Medulla oblongata (tissue), 1 donor: ENCODE results near the gene IL11.
"Not testable (repeated sequence)": the region's sequence is repeated elsewhere in the genome, so short reads cannot be mapped to it uniquely, and the experiment has no call there.

Source experiments
- DNase-seq: peaks from one replicate; pipeline ENCODE4 v3.0.0-alpha.2; 2015; ENCODE audit errors: extremely low spot score

Gene IL11

DNA sequence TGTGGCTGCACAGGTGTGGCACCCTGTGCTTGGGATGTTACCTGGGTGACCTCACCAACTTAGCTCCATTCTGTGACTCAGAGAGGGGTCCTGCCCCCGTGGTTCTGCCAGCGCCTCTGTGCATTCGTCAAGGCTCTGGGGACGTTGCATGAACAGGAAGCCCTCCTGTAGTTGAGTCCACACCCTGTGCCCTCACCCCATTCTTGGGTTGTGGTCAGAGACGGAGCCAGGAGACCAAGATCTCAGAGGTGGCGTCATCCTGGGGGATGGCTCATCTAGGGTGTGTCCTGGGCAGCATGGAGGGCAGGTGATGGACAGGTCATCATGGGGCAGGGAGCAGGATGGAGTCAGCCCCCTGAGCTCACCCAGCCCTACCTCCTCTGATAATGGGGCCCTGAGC is 18.2 kb downstream of the IL11 start:
- no peak for DNase-seq

DNA sequence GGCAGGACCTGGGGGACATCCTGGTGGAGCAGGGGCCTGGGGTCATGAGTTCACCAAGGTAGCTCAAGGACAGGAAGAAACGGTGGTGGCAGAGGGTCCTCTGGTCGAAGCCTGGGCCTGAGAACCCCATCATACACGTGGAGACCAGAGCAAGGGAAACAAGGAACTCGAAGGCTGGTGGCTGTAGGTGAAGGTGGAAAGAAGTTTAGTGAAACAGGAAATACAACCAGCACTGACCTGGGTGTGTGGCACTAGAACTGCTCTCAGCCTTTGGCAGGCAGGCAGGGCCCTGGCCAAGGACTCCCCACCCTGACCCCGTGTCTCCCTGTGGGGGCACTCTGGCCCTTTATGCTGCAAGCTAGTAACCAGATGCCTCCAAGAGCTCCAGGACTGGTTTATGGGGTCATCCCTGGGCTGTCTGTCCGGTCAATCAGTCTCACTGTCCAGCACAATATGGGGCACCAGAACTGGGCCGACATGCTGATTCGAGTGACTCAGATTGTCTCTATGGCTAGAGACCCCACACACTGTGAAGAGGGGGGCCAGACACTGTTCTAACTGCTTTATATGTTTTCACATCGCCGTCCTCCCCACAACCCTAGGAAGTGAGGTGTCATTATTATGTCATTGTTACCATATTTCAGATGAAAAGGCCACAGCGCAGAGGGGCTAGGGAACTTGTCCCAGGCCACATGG is 19.5 kb downstream of the IL11 start:
- no peak for DNase-seq

DNA sequence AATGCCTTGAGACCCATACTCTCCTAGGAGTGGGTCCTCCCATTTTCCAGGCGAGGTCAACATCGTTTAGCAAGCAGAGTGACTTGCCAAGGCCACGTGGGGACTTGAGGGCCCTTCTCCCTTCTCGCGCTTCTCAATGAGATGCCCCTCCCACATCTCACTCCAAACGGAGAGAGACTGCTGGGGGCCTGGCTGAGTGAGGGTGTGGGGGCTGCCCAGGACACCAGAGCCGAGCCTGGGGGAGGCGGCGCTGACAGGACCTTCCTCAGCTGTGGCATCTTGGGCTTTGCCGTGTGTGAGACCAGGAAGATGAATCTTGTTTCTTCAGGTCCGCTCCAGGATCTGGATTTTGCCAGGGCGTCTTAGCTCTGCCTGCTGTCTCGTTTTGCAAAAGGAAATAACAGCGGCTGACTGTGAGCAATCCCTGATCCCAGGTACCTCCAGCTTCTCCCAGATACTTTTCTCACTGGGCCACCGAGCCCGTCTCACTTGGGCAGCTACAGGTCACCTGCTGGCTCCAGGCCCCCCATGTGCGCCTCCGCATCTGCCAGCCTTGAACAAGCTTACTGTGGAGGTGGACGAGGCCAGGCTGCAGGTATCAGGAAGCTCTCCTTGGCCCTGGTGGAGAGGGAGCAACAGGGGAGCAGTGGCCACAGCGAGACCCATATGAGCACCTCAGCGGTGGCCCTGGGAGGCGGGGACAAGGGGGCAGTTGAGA is 21.8 kb downstream of the IL11 start:
- DNase-seq = no peak

DNA sequence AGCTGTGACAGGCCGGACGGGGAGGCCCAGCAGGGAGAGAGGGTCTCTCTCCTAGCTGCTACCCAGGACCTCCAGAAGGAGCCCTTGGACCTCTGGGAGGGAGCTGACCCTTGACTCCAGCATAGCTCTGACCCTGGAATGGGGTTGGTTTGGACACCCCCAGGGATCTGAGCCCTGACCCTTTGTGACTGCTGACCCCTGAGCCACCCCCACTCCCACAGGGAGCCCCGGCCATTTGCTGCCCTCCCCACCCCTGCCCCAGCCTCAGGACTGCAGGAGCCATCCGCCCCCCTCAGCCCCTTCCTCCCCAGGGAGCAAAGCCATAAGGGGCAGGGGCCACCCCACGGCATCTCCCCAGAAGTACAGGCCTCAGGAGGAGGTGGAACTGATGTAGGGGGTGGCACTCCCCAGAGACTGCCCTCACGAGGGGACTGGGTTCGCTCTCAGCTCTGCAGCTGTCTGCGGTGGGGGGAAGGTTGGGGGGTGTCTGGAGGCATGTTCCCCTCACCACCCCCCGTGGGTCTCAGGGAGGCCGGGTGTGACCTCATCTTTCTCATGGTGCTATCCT is 22.7 kb downstream of the IL11 start:
- DNase-seq = no peak

DNA sequence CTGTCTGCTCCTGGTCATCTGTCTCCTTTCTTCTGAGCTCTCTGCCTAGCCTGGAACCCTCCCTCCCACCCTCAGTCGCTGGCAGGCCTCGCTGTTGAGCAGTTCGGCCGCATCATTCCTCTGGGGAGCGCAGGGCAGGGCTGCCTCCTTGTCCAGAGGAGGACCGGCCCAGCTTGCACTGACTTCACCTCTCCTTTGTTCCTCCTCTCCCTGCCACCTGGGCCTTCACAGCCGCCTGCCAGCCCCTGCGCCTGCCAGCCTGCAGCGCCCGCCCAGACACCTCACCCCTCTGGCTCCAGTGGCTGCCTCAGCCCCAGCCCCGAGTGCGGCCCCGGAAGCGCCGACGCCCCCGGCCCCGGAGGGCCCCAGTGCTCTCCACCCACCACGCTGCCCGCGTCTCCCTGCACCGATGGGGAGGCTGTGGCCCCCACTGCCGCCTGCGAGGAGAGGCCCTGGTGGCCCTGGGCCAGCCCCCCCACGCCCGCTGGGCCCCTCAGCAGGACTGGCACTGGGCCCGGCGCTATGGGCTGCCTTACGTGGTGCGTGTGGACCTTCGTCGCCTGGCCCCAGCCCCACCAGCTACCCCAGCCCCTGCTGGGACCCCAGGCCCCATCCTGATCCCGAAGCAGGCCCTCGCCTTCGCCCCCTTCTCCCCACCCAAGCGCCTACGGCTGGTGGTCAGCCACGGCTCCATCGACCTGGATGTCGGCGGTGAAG is 23.4 kb downstream of the IL11 start:
- no peak for DNase-seq

DNA sequence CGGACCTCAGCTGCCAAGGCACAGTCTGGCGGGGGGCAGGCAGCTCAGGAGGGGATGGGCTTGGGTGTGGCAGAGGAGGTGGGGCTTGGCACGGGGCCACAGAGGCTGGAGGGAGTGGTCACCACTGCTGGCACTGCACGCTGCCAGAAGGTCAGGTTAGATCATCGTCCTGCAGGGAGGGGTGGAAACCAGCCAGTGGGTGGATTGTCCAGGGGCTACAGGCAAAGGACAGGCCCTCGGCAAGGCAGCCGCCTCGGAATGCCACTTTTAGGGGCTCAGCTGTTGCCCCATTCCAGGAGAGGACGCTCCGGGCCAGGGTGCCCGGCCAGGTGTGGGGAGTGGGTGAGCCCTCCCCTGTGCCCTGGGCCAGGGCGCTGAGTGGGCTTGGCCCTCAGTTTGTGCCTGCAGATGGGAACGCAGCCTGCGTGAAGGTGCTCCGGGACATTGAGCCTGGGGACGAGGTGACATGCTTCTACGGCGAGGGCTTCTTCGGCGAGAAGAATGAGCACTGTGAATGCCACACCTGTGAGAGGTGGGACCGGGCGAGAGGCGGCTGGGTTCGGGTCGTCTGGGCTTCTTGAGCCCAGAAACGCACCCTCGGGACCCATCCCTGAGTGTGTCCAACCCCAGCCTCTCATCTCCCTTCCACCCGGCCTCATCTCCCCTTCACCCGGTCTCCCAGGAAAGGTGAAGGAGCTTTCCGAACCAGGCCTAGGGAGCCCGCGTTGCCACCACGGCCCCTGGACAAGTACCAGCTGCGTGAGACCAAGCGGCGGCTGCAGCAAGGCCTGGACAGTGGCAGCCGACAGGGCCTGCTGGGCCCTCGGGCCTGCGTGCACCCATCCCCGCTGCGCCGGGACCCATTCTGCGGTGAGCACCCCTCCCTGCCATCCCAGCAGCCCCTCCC is 24.2 kb downstream of the IL11 start:
- DNase-seq = no peak

DNA sequence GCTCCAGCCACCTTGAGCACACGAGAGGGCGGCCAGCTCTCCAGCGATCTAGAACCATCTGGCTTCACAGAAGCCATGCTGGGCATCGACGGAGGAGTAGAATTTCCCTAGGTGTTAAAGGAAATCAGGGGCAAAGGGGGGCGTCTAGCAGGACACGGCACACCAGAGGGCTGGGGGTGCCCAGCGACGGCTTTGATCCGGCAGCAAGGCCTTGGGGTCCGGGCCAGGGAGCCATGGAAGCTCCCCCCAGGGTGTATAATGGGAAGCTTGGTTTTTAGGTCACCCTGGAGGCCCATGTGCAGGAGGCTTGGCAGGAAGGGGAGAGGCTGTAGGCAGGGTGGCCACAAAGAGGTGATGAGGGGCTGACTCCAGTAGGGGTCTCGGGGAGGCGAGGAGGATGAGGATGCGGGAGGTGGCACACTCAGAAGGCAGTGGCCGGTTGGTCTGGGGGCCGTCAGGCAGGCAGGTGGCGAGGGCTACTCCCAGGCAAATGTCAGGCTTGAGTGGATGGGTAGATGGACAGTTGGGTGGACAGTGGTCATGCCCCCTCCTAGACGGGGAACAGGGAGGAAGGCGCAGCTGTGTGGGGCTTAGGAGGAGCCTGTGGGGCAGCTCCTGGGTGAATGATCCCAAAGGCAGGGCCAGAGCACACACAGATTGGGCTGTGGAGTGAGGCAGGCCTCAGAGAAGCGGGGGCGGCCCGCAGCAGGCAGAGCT is 25.0 kb downstream of the IL11 start:
- no peak for DNase-seq

DNA sequence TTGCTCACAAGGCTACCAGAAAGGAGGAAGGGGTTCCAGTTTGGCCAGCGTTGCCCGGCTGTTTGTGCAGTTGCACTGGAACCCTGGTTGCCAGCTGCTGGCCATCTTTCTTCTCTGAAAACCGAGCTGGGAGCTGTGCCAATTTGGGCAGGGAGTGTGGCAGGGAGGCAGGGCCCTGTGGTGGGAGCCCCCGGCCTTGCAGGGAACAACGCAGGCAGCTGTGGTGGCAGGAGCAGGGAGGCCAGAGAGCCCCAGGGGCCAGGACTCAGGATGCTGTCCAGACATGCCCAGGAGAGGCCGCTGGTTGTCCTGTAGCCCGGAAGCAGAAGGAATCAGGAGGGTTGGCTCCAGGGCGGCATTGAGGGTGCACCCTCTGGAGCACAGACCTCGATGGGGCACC is 25.8 kb downstream of the IL11 start:
- peak; percentile 54 for DNase-seq

DNA sequence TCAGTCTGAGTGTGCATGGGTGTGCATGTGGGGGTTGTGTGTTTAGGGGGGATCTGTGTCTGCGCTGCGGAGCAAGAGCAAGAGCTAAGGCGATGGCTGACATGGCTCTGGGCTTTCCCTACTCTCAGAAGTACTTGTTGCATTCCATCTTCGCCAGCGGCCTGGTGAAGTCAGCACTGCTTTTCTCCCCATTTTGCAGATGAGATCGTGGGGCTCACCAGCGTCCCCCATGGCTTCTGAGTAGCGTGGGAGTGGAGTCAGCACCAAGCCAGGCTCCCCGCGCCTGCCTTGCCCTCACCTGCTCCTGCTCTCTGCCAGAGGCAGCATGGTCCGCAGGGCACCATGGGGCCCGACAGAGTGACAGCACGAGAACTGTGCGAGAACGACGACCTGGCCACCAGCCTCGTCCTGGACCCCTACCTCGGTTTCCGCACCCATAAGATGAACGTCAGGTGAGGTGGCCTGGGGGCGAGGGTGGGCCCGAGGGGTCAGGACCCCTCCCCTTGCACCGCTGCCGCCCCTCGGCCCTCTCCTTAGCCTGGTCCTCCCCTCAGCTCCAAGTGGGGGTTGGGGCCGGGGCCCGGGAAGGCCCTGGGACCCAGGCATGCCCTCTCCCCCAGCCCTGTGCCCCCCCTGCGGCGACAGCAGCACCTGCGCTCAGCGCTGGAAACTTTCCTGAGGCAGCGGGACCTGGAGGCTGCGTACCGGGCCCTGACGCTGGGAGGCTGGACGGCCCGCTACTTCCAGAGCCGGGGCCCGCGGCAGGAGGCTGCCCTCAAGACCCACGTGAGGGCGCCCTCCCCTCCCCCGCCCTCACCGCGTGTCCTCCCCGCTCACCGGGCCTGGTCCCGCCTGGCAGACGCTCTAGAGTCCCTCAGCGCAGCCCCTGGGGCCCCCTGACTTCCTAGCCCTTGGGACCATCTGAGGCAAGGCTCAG is 28.4 kb downstream of the IL11 start:
- no peak for DNase-seq

DNA sequence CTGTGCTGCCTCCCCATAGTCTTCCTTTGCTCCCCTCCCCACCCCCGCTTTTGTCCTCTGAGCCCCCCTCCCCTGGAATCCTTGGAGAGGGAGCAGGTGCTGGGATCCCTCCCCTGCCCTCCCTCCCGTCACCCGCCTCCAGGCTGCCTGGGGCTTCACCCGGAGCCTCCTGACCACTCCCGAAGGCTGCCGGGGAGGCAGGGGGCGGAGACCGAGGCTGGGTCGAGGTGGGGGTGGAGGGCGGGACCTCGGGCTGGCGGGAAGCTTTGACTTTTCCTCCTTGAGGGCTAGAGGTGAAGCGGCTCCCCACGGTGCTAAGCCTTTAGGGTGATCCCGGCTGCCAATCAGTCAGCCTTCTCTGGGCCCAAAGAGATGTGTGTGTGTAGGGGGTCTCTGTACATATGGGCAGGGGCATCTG is 29.1 kb downstream of the IL11 start:
- peak; percentile 63 for DNase-seq

DNA sequence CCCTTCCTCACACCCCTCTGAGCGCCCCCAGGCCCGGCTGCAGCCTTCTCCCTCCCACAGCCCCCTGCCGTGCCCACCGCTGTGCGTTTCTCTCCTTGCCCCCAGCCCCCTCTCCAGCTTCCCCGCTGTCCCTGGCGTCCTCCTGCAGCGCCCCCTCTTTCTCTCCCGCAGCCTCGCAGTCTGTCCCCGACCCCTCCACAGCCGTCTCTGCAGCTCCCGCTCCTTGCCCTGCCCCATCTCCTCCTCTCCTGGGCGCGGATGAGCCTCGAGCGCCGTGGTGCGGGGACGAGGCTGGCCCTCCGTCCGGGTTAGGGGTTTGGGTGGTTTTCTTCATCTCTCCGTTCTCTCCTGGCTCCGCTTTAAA is 29.5 kb downstream of the IL11 start:
- DNase-seq = no peak

DNA sequence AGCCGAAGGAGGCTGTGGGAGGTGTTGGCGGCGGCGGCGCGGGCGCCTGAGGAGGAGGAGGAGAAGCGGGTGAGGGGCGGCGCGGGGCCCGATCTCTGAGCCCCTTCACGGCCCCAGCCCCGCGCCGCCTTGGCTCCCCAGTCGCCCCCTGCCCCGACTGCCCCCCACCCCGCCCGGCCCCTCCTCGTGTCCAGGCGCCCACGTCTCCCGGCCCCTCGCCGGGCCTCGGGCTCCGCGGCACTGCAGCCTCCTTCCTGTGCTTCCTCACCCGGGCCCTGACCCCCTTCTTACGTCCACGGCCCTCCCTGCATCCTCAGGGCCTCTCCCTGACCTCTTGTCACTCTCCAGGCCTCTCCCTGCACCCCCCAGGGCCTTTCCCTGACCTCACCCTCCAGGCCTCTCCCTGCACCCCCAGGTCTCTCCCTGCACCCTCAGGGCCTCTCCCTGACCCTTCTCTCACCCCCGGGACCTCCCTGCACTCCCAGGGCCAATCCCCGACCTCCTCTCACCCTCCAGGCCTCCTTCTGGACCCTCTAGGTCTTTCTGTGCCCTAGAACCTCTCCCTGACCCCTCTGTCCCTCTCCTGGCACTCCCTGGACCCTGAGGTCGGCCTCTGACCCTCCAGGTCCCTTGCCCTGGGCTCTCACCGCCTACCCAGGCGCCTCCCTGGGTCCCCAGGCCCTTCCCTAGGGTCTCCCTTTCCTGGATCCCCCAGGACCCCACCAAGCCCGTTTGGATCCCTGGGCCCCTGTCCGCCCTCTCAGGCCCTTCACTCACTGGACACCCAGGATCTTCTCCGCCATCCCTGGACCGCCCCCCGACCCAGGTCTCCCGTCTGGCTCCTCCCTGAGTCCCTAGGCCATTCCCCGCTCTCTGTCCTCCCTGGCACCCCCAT is 30.1 kb downstream of the IL11 start:
- DNase-seq = no peak

DNA sequence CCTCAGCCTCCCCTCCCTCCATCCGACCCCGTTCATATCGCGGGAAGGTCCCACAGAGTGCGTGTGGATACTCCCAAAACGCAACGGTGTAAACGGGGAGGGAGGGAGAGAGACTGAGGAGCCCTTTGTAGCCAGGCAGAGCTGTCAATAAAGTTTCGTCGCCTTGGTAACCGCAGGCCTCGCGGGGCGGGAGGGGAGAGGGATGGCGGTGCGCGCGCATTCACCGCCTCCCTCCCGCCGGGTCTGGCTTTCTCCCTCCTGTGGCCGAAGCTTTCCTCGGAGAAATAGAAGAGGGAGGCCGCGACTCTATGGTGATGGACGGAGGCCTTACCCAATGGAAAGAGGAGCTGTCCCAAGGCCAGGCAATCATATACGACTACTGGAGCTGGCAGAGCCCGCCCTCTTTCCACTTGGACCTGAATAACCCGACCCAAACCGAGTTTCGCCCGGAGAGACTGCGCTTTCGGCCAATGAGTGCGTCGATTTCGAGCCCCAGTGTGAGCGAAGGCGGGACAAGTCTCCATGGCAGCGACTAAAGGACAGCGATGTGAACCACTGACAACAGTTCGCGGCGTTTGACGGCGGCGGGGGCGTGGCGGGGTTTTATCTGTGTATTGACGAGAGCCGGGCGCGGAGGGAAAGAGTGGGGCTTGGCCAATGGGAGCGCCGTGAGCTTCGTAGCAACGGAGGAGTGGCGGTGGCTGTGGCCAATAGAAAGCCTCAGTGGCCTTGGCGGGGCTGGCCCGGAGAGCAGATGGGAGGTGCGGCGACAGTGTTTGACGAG is 31.0 kb downstream of the IL11 start, which contains the start of gene KMT5C:
KMT5C (plus strand) TSS at position 772 of the 784 bp plus-strand sequence. CDS start 2,061 bp downstream, outside the sequence.
- peak; percentile 100 for DNase-seq

DNA sequence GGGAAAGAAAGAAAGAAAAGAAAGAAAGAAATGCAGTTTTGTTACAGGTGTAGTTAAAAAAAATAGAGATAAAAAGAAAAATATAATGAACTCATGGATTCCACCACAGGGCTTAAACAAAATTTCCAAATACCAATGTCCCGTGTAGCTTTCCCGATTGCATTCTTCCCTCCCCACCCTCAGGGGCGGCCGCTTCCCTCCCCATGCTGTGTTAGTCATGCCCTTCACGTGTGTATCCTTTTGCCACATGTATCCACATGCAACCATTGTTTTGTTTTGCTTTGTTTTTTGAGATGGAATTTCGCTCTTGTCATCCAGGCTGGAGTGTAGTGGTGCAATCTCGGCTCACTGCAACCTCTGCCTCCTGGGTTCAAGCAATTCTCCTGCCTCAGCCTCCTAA is 34.2 kb downstream of the IL11 start:
- DNase-seq = no peak

DNA sequence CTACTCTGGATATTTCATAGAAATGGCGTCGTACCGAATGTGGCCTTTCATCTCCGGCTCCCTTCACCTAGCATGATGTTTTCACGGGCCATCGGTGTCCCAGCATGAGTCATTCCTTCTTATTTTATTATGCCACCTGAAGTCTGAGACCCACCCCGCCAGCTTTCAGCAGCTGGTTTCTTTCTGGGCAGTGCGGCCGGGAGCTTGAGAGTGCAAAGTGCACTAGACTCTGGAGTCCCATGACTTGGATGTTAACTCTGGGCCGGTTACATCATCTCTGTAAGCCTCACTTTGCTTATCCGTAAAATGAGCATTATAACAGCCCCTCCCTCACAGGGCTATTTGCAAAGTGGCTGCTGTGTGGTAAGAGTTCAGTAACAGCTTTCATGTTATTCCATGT is 36.4 kb downstream of the IL11 start:
- no peak for DNase-seq

DNA sequence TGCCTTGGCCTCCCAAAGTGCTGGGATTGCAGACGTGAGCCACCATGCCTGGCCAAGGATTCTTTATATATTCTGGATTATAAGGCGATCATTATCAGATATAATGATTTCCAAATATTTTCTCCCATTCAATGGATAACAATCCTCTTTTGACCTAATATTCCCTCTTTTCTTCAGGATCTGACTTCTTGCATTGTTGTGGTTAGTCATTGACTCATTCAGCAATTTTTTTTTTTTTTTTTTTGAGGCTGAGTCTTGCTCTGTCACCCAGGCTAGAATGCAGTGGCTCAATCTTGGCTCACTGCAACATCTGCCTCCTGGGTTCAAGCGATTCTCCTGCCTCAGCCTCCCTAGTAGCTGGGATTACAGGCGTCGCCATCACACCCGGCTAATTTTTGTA is 40.5 kb downstream of the IL11 start:
- DNase-seq = not testable (repeated sequence)

DNA sequence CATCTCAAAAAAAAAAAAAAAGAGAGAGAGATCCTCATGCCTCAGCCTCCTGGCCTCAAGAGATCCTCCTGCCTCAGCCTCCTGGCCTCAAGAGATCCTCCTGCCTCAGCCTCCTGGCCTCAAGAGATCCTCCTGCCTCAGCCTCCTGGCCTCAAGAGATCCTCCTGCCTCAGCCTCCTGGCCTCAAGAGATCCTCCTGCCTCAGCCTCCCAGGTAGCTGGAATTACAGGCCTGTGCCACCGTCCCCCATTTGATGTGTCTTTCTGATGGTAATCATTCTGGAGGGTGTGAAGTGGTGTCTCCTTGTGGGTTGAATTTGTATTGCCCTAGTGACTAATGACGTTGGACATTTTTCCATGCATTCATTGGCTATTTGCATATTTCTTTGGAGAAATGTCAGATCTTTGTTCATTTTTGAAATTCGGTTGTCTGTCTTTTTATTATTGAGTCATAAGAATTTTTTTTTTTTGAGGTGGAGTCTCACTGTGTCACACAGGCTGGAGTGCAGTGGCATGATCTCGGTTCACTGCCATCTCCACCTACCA is 41.4 kb downstream of the IL11 start:
- not testable (repeated sequence) for DNase-seq
